Hepatocyte (in vitro differentiated cells): Measurements from ENCODE around the gene TBC1D5.

Experiments used
- CTCF ChIP-seq: fragments of 200-600 bp; sonication (generic); IDR thresholded peaks from 2 replicates; pipeline ENCODE4 v1.5.1; 2016; ENCODE audit warnings: antibody characterized with exemption, mild to moderate bottlenecking; ENCODE audit not compliant: poor library complexity
- EZH2 ChIP-seq: fragments of 200-600 bp; sonication (generic); IDR thresholded peaks from 2 replicates; pipeline ENCODE4 v1.6.1; 2016; ENCODE audit warnings: antibody characterized with exemption, mild to moderate bottlenecking, borderline replicate concordance
- EZH2phosphoT487 ChIP-seq: fragments of 200-600 bp; sonication (generic); IDR thresholded peaks from one replicate; pipeline ENCODE4 v1.6.1; 2018; ENCODE audit warnings: antibody characterized with exemption, mild to moderate bottlenecking, low read depth, moderate library complexity; ENCODE audit not compliant: unreplicated experiment, severe bottlenecking

GRCh38 chr3:17782751-17783150, 40.3 kb upstream of the TBC1D5 start:
- TF ChIP-seq CTCF (no peak), EZH2phosphoT487 (no peak), EZH2 (no peak)
